ENCODE measurements around the gene WDR7.

The WDR7 gene

DNA sequence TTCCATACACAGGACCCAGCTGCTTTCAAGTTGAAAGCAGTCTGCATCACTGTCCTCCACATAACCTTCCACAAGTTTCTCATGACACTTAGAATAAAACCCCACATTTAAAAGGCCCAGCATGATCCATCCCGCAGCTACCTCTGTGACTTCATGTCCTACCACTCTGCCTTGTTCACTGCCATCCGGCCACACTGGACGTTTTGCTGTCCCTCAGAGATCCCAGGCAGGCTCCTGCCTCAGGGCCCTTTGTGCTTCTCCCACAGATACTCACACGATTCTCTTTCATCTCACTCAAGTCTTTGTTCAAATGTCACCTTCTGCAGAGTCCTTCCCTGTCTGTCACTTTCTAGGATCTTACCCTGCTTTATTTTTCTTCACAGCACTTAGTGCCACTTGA, 262.8 kb downstream of the WDR7 start:
- 37 to 54% methylated on average over 4 of the region's 4 CpGs for WGBS, 2 experiments
- no peaks in the 10 kb centered on the region for H3K36me3 ChIP-seq (ENCODE audit: control insufficient read depth, insufficient read depth, low read length)
- H3K4me1 ChIP-seq (ENCODE audit: control insufficient read depth, insufficient read depth, low read length): no peaks in the 10 kb centered on the region
- no peaks in the 10 kb centered on the region for H3K9me3 ChIP-seq (ENCODE audit: control insufficient read depth, low read length)
- H3K27me3 ChIP-seq (ENCODE audit: control insufficient read depth, insufficient read depth, low read length, poor library complexity, severe bottlenecking): no peaks in the 10 kb centered on the region
- H3K4me3 ChIP-seq (ENCODE audit: insufficient read depth, low read depth, low read length): no peak overlapping the region
- no peak overlapping the region for H3K27ac ChIP-seq (ENCODE audit: insufficient read depth, low read depth, low read length, poor library complexity, severe bottlenecking)

DNA sequence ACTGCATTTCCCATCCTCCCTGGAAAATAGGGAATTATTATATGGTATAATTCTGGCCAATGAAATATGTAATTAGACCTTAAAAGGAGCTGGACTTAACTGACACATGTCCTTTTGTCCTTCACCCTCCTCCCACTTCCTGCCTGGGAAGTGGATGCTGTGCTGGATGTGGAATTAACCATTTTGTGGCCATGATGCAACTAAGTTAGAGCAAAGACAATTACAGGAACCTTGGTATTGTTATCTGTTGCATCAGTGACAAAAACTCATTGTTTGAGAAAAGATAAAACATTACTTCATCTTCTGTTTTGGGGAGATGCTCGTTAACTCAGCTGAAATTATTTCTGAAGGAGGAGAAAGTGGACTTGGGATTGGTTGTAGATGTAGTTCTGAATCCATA, 268.0 kb downstream of the WDR7 start:
- no peaks in the 10 kb centered on the region for H3K27me3 ChIP-seq (ENCODE audit: control insufficient read depth, insufficient read depth, low read length, poor library complexity, severe bottlenecking)
- H3K27ac ChIP-seq (ENCODE audit: insufficient read depth, low read depth, low read length, poor library complexity, severe bottlenecking): no peak overlapping the region
- no peaks in the 10 kb centered on the region for H3K9me3 ChIP-seq (ENCODE audit: control insufficient read depth, low read length)
- no peaks in the 10 kb centered on the region for H3K4me1 ChIP-seq (ENCODE audit: control insufficient read depth, insufficient read depth, low read length)
- no peaks in the 10 kb centered on the region for H3K36me3 ChIP-seq (ENCODE audit: control insufficient read depth, insufficient read depth, low read length)
- WGBS, 2 experiments: 78 to 90% methylated on average over 1 of the region's 1 CpG
- no peak overlapping the region for H3K4me3 ChIP-seq (ENCODE audit: insufficient read depth, low read depth, low read length)

DNA sequence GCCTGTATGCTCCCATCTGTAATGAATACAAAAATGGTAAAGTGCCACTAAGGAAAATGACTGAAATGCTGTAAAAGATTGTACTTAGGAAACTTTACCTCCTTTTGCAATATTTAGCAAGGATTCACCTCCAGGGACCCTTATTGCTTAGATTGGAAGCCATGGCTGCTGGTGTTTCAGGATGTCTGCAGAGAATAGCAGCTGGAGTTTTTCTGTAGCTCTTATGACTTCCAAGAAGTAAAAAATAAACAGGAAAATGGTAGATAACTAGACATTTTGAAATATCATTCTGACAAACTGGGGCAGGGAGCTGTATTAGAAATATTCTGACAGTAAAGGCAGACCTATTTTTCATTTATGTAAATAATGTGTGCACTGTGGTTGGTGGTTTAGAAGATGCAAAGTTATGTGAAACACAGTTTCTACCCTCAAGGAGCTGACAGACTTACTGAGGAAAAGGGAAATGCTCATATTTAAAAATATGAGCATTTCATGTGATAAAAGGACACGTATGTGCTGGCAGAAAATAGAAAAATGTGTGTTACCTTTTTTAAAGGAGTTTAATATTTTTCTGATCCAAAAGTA, 270.8 kb downstream of the WDR7 start:
- WGBS, 2 experiments: 93 to 100% methylated on average over 1 of the region's 1 CpG
- no peaks in the 10 kb centered on the region for H3K36me3 ChIP-seq (ENCODE audit: control insufficient read depth, insufficient read depth, low read length)

DNA sequence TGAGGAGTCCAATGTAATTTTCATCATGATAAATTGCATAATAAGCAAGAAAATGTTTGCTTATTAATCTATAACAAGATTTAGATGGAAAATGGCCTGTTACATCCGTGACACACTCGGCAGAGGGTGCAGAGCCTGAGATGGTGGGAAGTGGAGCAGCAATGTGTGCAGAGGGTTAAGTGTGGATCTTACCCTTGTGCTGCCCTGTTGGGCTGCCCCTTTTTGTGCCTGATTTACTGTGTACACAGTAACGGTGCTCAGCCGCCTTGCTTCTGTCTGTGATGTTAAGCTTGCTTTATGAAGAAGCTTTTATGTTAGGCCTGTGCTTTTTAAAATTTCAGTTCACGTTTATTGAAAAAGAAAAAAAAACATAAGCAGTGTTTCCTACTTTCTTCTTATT, 275.6 kb downstream of the WDR7 start:
- Histone ChIP-seq H3K36me3 (ENCODE audit: control insufficient read depth, insufficient read depth, low read length) (no peaks in the 10 kb centered on the region), H3K27ac (ENCODE audit: insufficient read depth, low read depth, low read length, poor library complexity, severe bottlenecking) (no peak overlapping the region), H3K4me3 (ENCODE audit: insufficient read depth, low read depth, low read length) (no peak overlapping the region), H3K4me1 (ENCODE audit: control insufficient read depth, insufficient read depth, low read length) (no peaks in the 10 kb centered on the region), H3K9me3 (ENCODE audit: control insufficient read depth, low read length) (no peaks in the 10 kb centered on the region), H3K27me3 (ENCODE audit: control insufficient read depth, insufficient read depth, low read length, poor library complexity, severe bottlenecking) (no peaks in the 10 kb centered on the region)
- 93 to 95% methylated on average over 5 of the region's 5 CpGs for WGBS, 2 experiments

More for the DNA sequence above, 270.8 kb downstream of the WDR7 start:
- Histone ChIP-seq H3K27me3 (ENCODE audit: control insufficient read depth, insufficient read depth, low read length, poor library complexity, severe bottlenecking) (no peaks in the 10 kb centered on the region), H3K4me3 (ENCODE audit: insufficient read depth, low read depth, low read length) (no peak overlapping the region), H3K27ac (ENCODE audit: insufficient read depth, low read depth, low read length, poor library complexity, severe bottlenecking) (no peak overlapping the region), H3K9me3 (ENCODE audit: control insufficient read depth, low read length) (no peaks in the 10 kb centered on the region), H3K4me1 (ENCODE audit: control insufficient read depth, insufficient read depth, low read length) (no peaks in the 10 kb centered on the region)

DNA sequence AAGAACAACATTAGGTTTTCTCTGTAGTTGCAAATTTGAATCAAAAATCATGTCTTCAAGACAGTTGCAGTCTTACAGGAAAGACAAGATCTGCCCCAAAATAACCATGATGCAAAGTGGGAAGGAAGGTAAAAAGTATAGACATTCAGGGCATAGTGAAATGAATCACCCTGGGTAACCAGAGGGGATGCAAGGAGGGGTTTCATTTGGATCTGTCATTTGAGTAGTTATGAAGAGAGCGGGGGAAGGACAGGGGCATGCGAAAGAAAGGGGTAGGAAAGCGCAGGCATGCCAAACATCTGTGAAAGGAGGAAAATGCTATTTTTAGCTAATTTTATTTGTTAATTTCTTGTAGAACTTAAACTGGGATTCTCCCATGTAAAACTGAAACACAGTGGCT, 276.6 kb downstream of the WDR7 start:
- Histone ChIP-seq H3K27ac (ENCODE audit: insufficient read depth, low read depth, low read length, poor library complexity, severe bottlenecking) (no peak overlapping the region), H3K9me3 (ENCODE audit: control insufficient read depth, low read length) (no peaks in the 10 kb centered on the region), H3K4me3 (ENCODE audit: insufficient read depth, low read depth, low read length) (no peak overlapping the region), H3K27me3 (ENCODE audit: control insufficient read depth, insufficient read depth, low read length, poor library complexity, severe bottlenecking) (no peaks in the 10 kb centered on the region), H3K4me1 (ENCODE audit: control insufficient read depth, insufficient read depth, low read length) (no peaks in the 10 kb centered on the region), H3K36me3 (ENCODE audit: control insufficient read depth, insufficient read depth, low read length) (no peaks in the 10 kb centered on the region)
- WGBS, 2 experiments: 95 to 97% methylated on average over 3 of the region's 3 CpGs

- Histone ChIP-seq H3K4me3 (ENCODE audit: insufficient read depth, low read depth, low read length) (no peak overlapping the region), H3K9me3 (ENCODE audit: control insufficient read depth, low read length) (no peaks in the 10 kb centered on the region), H3K36me3 (ENCODE audit: control insufficient read depth, insufficient read depth, low read length) (no peaks in the 10 kb centered on the region), H3K27ac (ENCODE audit: insufficient read depth, low read depth, low read length, poor library complexity, severe bottlenecking) (no peak overlapping the region), H3K27me3 (ENCODE audit: control insufficient read depth, insufficient read depth, low read length, poor library complexity, severe bottlenecking) (no peaks in the 10 kb centered on the region), H3K4me1 (ENCODE audit: control insufficient read depth, insufficient read depth, low read length) (no peaks in the 10 kb centered on the region)
- WGBS, 2 experiments: 78 to 86% methylated on average over 5 of the region's 5 CpGs
These were observed 278.7 kb downstream of the WDR7 start for GRCh38 chr18:56929886-56930285.

DNA sequence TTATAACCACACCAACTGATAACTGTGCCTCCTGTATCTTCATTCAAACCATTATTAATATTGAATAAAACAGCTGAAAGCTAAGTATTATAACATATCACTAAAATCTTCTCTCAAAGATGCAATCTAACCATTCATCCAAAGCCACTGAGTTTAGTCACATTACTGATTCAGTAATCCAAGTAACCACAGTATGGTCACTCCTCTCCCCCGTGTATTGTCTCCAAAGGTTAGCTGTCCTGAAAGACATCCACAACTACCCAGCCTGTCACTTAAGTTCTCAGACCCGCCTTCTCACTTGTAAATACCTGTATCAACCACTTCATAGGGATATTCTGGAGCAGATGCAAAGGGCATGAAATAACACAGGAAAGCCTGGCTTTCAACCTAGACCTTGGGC, 282.3 kb downstream of the WDR7 start:
- Histone ChIP-seq H3K36me3 (ENCODE audit: control insufficient read depth, insufficient read depth, low read length) (no peaks in the 10 kb centered on the region), H3K9me3 (ENCODE audit: control insufficient read depth, low read length) (no peaks in the 10 kb centered on the region), H3K4me3 (ENCODE audit: insufficient read depth, low read depth, low read length) (no peak overlapping the region), H3K4me1 (ENCODE audit: control insufficient read depth, insufficient read depth, low read length) (no peaks in the 10 kb centered on the region), H3K27me3 (ENCODE audit: control insufficient read depth, insufficient read depth, low read length, poor library complexity, severe bottlenecking) (no peaks in the 10 kb centered on the region), H3K27ac (ENCODE audit: insufficient read depth, low read depth, low read length, poor library complexity, severe bottlenecking) (no peak overlapping the region)
- WGBS, 2 experiments: 80 to 91% methylated on average over 2 of the region's 2 CpGs

DNA sequence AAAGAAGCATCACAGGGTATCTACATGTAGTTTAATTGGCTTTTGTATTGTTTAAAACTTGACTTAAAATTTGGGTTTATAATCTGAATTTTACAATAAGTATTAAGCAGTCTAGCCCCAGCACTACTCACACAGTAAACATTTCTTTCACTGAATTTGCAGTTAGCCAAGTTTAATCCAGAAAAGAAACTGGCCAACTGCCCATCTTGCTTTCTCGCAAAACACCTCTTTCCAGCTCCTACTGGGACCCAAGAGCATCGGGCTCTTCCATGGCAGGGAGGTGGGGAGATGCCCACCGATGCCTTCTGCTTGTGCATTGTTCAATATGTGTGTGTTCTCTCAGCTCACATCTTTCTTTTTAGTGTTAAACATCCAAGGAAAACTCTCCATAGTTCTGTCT, 283.0 kb downstream of the WDR7 start:
- 90 to 100% methylated on average over 3 of the region's 3 CpGs for WGBS, 2 experiments
- Histone ChIP-seq H3K36me3 (ENCODE audit: control insufficient read depth, insufficient read depth, low read length) (no peaks in the 10 kb centered on the region), H3K9me3 (ENCODE audit: control insufficient read depth, low read length) (no peaks in the 10 kb centered on the region), H3K27me3 (ENCODE audit: control insufficient read depth, insufficient read depth, low read length, poor library complexity, severe bottlenecking) (no peaks in the 10 kb centered on the region), H3K4me3 (ENCODE audit: insufficient read depth, low read depth, low read length) (no peak overlapping the region), H3K27ac (ENCODE audit: insufficient read depth, low read depth, low read length, poor library complexity, severe bottlenecking) (no peak overlapping the region), H3K4me1 (ENCODE audit: control insufficient read depth, insufficient read depth, low read length) (no peaks in the 10 kb centered on the region)

DNA sequence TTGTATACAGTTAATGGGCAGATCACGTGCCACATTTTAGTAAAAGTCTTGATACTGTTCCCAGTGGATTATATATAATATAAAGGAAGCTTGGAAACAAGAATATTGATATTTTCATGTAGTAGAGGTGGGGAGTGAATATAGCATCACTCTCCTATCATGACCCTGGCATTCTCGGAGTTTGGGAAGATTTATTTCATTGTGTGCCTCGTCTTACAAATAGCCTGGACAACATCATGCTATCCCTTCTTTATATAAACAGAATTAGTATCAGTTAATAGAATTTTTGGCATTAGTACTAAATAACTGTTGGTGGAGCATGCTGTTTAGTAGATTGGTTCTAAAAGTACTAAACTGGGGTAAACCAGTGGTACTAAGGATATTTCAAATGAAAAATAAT, 283.7 kb downstream of the WDR7 start:
- Histone ChIP-seq H3K27me3 (ENCODE audit: control insufficient read depth, insufficient read depth, low read length, poor library complexity, severe bottlenecking) (no peaks in the 10 kb centered on the region), H3K9me3 (ENCODE audit: control insufficient read depth, low read length) (no peaks in the 10 kb centered on the region), H3K4me3 (ENCODE audit: insufficient read depth, low read depth, low read length) (no peak overlapping the region), H3K27ac (ENCODE audit: insufficient read depth, low read depth, low read length, poor library complexity, severe bottlenecking) (no peak overlapping the region), H3K36me3 (ENCODE audit: control insufficient read depth, insufficient read depth, low read length) (no peaks in the 10 kb centered on the region), H3K4me1 (ENCODE audit: control insufficient read depth, insufficient read depth, low read length) (no peaks in the 10 kb centered on the region)
- WGBS, 2 experiments: 100% methylated on average over 1 to 2 of the region's 3 CpGs

GRCh38 chr18:56935434-56936040, 284.4 kb downstream of the WDR7 start:
- no peaks in the 10 kb centered on the region for H3K36me3 ChIP-seq (ENCODE audit: control insufficient read depth, insufficient read depth, low read length)
- H3K9me3 ChIP-seq (ENCODE audit: control insufficient read depth, low read length): no peaks in the 10 kb centered on the region
- H3K4me3 ChIP-seq (ENCODE audit: insufficient read depth, low read depth, low read length): no peak overlapping the region
- H3K27ac ChIP-seq (ENCODE audit: insufficient read depth, low read depth, low read length, poor library complexity, severe bottlenecking): no peak overlapping the region
- no peaks in the 10 kb centered on the region for H3K4me1 ChIP-seq (ENCODE audit: control insufficient read depth, insufficient read depth, low read length)
- WGBS, 2 experiments: 78 to 91% methylated on average over 8 to 10 of the region's 10 CpGs
- H3K27me3 ChIP-seq (ENCODE audit: control insufficient read depth, insufficient read depth, low read length, poor library complexity, severe bottlenecking): no peaks in the 10 kb centered on the region

All from ectodermal cell (in vitro differentiated cells).